GM12892 (cell line): ENCODE measurements around the gene PPP2R2B.

ENCODE experiments used
- DNase-seq: peaks from one replicate; pipeline ENCODE4 v3.0.0; 2011; ENCODE audit not compliant: insufficient read length
- FAIRE-seq: peaks from 2 replicates; lab custom pipeline; 2011; peaks lifted over from hg19 to GRCh38; lab: Jason Lieb, UNC
- POLR2A ChIP-seq: IDR thresholded peaks from 2 replicates; pipeline ENCODE4 v1.6.1; 2011; ENCODE audit warnings: low read depth, low read length, control low read depth
- POLR2AphosphoS5 ChIP-seq: IDR thresholded peaks from 2 replicates; pipeline ENCODE4 v1.6.1; 2011; ENCODE audit warnings: low read depth, low read length, control low read depth
- TAF1 ChIP-seq: IDR thresholded peaks from 2 replicates; pipeline ENCODE4 v1.6.1; 2011; ENCODE audit warnings: low read depth, mild to moderate bottlenecking, control low read depth, low read length, borderline replicate concordance

PPP2R2B gene

DNA sequence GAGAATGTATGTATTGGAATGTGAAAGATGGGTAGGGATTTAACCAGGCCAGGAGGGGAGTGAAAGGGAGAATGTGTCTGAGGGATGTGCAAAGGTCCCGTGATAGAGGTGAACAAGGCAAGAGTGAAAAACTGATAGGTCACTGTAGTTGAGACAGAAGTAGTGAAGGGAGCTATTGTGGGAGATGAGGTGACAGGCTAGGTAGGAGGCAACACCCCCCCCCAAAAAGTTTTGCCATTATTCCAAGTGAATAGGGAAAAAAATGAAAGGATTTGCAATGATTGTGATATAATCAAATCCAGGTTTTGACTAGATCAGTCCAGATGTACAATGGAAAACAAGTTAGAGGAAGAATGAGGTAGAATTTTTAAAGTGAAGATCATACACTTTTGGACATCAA is 226.0 kb downstream of the PPP2R2B start:
- FAIRE-seq (no peak), DNase-seq (no peak)
- no peak for TF ChIP-seq POLR2AphosphoS5
- no peak for TF ChIP-seq TAF1
- TF ChIP-seq POLR2A = no peak

DNA sequence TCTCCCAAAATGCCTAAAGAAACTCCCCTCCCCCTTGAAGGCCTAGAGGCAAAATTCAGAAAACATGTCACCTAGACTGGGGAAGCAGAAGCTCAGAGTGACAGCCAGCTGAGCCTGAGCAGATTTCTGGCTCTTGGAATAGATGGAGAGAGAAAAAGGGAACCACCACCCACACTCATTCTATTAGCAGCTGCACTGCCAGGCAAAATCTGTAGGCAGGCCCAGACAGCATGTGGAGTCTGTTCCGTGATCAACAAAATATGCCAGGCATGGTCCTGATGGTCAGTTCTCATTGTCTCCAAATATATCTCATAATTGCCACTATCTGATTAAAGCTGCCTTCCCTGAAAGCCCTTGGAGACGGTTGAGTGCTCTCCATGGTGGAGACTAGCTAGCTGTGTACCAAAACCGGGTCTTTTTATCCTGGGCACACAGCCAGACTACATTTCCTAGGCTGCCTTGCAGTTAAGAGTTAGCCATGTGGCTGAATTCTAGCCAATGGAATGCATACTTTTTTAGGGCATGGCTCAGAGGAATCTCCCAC is 230.8 kb downstream of the PPP2R2B start:
- TF ChIP-seq POLR2AphosphoS5 = no peak
- TF ChIP-seq TAF1 = no peak
- no peak for TF ChIP-seq POLR2A
- DNase-seq = no peak
- no peak for FAIRE-seq

DNA sequence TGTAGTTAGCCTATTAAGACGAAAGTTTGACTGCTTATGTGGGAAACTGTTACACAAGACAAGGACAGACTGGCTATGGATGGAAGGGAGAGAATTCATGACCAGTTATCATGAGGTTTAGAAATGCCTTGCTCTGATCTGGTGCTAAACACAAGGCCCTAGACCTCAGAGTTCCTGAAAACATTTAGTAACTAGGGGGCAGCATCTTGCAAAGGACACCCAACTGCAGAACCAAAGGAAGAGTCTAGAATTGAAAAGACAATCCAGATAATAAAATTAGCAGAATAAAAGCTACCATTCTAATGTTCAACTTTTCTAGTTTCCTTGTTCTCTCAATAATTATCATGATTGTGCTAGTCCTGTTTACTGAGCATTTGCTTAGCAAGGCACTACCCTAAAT is 232.1 kb downstream of the PPP2R2B start:
- DNase-seq (no peak), FAIRE-seq (no peak)
- TF ChIP-seq TAF1 = no peak
- TF ChIP-seq POLR2A = no peak
- TF ChIP-seq POLR2AphosphoS5 = no peak

GRCh38 chr5:146645342-146645741 is 233.2 kb downstream of the PPP2R2B start:
- DNase-seq = no peak
- FAIRE-seq = no peak

GRCh38 chr5:146644831-146645230 is 233.7 kb downstream of the PPP2R2B start:
- TF ChIP-seq POLR2A (no peak), POLR2AphosphoS5 (no peak), TAF1 (no peak)
- no peak for DNase-seq

More at GRCh38 chr5:146645342-146645741, 233.2 kb downstream of the PPP2R2B start:
- no peak for TF ChIP-seq POLR2A
- TF ChIP-seq TAF1 = no peak
- TF ChIP-seq POLR2AphosphoS5 = no peak

DNA sequence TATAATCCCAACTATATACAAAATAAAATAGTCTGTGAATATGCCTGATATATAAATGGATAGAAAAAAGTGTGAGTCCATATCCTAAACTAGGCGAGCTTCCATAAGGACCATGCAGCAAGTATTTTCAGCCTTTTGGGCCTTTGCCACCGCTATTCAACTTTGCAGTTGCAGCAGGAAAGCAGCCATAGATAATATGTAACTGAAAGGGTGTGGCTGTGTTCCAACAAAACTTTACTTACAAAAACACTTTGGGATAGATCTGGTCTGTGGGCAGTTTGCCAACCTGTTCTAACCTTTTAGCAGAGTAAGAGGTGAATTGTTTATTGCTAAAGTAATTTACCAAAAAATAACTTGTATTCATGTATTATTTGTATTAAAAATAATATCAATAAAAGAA is 234.8 kb downstream of the PPP2R2B start:
- DNase-seq = no peak
- TF ChIP-seq TAF1 (no peak), POLR2A (no peak), POLR2AphosphoS5 (no peak)
- FAIRE-seq = no peak

More at GRCh38 chr5:146644831-146645230, 233.7 kb downstream of the PPP2R2B start:
- FAIRE-seq = no peak

DNA sequence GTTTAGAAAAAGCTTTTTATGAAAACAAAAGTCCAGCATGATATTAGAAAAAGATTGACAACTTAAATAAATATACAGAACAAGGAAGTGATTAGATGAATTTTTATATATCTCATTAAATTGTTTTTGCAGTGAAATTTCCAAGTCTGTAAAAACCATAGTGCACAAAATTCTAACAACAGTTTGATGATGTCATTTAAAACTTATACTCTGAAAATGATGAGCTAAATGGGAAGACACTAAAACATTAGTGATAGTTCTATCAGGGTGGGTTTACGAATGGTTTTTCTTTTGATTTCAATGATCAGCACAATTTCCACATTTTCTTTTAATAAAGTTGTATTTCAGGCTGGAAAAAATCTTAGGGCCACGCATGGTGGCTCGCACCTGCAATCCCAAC is 236.1 kb downstream of the PPP2R2B start:
- FAIRE-seq = no peak
- DNase-seq = no peak
- TF ChIP-seq POLR2A (no peak), TAF1 (no peak), POLR2AphosphoS5 (no peak)

DNA sequence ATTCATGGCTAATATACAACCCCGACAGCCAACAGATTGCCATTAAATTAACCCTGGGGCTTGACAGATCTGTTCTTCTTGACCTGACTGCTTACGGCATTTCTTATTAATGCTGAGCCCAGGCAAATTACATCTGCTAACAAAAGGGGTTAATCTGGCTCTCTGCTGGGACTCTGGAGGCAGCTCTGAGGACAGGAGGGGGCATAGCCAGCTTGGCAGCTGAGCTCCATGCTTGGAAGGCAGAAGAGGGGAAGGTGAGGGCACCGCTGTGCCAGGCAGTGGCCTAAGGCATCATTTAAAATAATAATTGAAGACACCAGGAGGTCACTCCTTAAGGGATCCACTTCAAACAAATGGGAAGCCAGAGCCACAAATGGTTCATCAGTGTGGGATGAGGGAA is 236.6 kb downstream of the PPP2R2B start:
- FAIRE-seq (no peak), DNase-seq (no peak)
- TF ChIP-seq POLR2A = no peak
- TF ChIP-seq POLR2AphosphoS5 = no peak
- TF ChIP-seq TAF1 = no peak

GRCh38 chr5:146640285-146640896 is 238.2 kb downstream of the PPP2R2B start:
- no peak for FAIRE-seq
- no peak for TF ChIP-seq POLR2A
- no peak for TF ChIP-seq POLR2AphosphoS5
- TF ChIP-seq TAF1 = no peak
- DNase-seq = no peak

DNA sequence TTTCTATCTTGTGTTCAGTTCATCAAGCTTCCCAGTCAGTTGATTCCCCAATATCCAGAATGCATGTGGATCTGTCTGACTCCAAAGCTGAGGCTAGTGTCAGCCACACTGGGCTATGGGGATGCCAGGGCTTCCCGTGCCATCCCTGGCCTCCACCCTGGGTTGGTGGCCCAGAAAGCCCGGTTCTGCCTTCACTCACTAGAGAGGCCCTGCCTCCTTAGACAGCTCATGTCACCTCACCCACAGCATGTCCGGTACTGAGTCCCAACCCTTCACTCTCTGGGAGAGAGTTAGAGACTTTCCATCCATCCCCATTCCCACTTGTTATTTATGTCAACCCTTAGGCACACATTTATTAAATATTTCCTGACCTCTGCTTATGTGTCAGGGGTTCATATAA is 243.1 kb downstream of the PPP2R2B start:
- DNase-seq (no peak), FAIRE-seq (no peak)
- no peak for TF ChIP-seq POLR2AphosphoS5
- TF ChIP-seq TAF1 = no peak
- no peak for TF ChIP-seq POLR2A

DNA sequence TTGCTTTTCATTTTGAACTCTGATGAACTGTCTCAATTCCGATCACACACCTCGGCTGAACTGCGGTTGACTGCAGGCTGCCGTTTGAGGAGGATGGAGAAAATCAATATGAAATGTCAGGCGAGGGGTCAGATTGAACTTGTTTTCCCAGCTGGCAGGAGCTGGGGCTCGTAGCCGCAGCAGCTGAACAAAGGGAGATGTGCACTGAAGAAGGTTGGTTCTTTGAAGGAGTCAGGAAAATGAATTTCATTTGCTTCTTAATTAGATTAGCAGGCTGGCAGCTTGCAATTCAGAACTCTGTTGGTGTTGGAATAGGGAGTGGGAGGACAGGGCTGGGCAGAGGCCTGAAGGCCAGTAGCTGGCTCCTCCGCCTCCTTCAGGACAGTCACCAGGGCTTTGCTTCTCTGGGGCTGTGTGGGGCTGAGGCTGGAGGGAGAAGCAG is 245.2 kb downstream of the PPP2R2B start:
- TF ChIP-seq POLR2AphosphoS5 = no peak
- TF ChIP-seq POLR2A = no peak
- TF ChIP-seq TAF1 = no peak
- DNase-seq (no peak), FAIRE-seq (no peak)
